ENCODE data around the gene EML5.

DNA sequence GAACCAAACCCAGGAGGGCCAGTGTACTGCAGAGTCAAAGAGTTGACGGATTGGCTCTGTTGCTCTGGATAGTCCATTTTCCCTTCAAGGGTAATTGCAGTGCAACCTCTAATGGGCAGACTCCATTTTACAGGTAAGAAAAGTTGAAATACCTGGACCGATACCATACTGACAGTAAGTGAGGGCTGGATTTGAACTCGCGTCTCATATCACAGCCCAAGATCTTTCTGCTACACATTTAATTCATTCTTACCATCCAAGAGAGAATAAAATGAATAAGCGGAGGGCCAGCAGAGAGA lies 230.3 kb downstream of the EML5 start:
- TF ChIP-seq SP1 (IDR thresholded peaks at IDR 0.05; ENCODE audit: low read depth), result no peak
- TF ChIP-seq YY1 (IDR thresholded peaks at IDR 0.05; ENCODE audit: extremely low read depth, insufficient replicate concordance, low read depth, low read length), result no peak
- TF ChIP-seq, protein P1, sequence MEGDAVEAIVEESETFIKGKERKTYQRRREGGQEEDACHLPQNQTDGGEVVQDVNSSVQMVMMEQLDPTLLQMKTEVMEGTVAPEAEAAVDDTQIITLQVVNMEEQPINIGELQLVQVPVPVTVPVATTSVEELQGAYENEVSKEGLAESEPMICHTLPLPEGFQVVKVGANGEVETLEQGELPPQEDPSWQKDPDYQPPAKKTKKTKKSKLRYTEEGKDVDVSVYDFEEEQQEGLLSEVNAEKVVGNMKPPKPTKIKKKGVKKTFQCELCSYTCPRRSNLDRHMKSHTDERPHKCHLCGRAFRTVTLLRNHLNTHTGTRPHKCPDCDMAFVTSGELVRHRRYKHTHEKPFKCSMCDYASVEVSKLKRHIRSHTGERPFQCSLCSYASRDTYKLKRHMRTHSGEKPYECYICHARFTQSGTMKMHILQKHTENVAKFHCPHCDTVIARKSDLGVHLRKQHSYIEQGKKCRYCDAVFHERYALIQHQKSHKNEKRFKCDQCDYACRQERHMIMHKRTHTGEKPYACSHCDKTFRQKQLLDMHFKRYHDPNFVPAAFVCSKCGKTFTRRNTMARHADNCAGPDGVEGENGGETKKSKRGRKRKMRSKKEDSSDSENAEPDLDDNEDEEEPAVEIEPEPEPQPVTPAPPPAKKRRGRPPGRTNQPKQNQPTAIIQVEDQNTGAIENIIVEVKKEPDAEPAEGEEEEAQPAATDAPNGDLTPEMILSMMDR (IDR thresholded peaks at IDR 0.05 in 2 of 3, conservative IDR thresholded peaks at IDR 0.05 in 1 of 3; ENCODE audit: borderline replicate concordance in 1 of 3, insufficient read depth in 1 of 3, low read depth in 2 of 3, low read length in 2 of 3), result no peak
- no peak for TF ChIP-seq EZH2phosphoT487 (IDR thresholded peaks at IDR 0.05; ENCODE audit: borderline replicate concordance)
- TF ChIP-seq, protein P2, sequence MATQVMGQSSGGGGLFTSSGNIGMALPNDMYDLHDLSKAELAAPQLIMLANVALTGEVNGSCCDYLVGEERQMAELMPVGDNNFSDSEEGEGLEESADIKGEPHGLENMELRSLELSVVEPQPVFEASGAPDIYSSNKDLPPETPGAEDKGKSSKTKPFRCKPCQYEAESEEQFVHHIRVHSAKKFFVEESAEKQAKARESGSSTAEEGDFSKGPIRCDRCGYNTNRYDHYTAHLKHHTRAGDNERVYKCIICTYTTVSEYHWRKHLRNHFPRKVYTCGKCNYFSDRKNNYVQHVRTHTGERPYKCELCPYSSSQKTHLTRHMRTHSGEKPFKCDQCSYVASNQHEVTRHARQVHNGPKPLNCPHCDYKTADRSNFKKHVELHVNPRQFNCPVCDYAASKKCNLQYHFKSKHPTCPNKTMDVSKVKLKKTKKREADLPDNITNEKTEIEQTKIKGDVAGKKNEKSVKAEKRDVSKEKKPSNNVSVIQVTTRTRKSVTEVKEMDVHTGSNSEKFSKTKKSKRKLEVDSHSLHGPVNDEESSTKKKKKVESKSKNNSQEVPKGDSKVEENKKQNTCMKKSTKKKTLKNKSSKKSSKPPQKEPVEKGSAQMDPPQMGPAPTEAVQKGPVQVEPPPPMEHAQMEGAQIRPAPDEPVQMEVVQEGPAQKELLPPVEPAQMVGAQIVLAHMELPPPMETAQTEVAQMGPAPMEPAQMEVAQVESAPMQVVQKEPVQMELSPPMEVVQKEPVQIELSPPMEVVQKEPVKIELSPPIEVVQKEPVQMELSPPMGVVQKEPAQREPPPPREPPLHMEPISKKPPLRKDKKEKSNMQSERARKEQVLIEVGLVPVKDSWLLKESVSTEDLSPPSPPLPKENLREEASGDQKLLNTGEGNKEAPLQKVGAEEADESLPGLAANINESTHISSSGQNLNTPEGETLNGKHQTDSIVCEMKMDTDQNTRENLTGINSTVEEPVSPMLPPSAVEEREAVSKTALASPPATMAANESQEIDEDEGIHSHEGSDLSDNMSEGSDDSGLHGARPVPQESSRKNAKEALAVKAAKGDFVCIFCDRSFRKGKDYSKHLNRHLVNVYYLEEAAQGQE (IDR thresholded peaks at IDR 0.05; ENCODE audit: low read depth), result no peak
- TF ChIP-seq ZFX (IDR thresholded peaks at IDR 0.05), result no peak
